IPS-18a (cell line): ENCODE data around the gene ZBTB9.

Experiments
- H3K27ac ChIP-seq: one replicate; pipeline ENCODE4 v1.5.1; 2013; ENCODE audit warnings: low read length
- H3K27me3 ChIP-seq: one replicate; pipeline ENCODE4 v1.6.1; 2013; ENCODE audit warnings: mild to moderate bottlenecking, low read length; ENCODE audit not compliant: control insufficient read depth, insufficient read depth
- H3K36me3 ChIP-seq: one replicate; pipeline ENCODE4 v1.6.1; 2013; ENCODE audit warnings: low read depth, low read length; ENCODE audit not compliant: control insufficient read depth
- H3K4me1 ChIP-seq: one replicate; pipeline ENCODE4 v1.6.1; 2013; ENCODE audit warnings: low read depth, low read length; ENCODE audit not compliant: control insufficient read depth
- H3K4me3 ChIP-seq: one replicate; pipeline ENCODE4 v1.5.1; 2013; ENCODE audit warnings: low read length
- H3K9ac ChIP-seq: one replicate; pipeline ENCODE4 v1.6.1; 2013; ENCODE audit warnings: mild to moderate bottlenecking, low read length, moderate library complexity
- H3K9me3 ChIP-seq: one replicate; pipeline ENCODE4 v1.6.1; 2013; ENCODE audit warnings: low read depth, low read length; ENCODE audit not compliant: control insufficient read depth

Gene ZBTB9

GRCh38 chr6:33441457-33441856, 12.9 kb upstream of the ZBTB9 start:
- no peaks in the 10 kb centered on the region for H3K27me3 ChIP-seq
- peaks cover 95% of the 10 kb centered on the region for H3K36me3 ChIP-seq
- no peak overlapping the region for H3K9ac ChIP-seq
- H3K4me3 ChIP-seq = no peak overlapping the region
- no peak overlapping the region for H3K27ac ChIP-seq
- no peaks in the 10 kb centered on the region for H3K4me1 ChIP-seq
- H3K9me3 ChIP-seq = no peaks in the 10 kb centered on the region

DNA sequence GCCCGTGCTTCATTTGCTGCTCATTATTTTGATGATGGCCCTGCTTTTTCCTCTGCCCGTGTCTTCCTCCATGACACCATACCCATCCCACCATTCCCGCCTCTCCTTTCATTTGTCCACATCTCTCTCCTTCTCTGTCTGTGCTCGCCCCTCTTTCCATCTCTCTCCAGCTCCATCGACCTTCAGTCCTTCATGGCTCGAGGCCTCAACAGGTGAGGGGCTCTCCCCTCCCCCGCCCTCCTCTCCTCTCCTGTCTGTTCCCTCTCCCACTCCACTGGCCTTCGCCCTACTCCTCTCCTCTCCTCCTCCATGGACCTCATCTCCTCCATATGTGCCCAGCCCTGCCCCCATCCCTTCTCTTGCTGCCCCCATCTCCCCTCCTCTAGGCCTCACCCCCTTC, 12.1 kb upstream of the ZBTB9 start:
- Histone ChIP-seq H3K27ac (no peak overlapping the region), H3K9ac (no peak overlapping the region), H3K4me3 (no peak overlapping the region), H3K9me3 (no peaks in the 10 kb centered on the region), H3K27me3 (no peaks in the 10 kb centered on the region), H3K4me1 (no peaks in the 10 kb centered on the region), H3K36me3 (peaks cover 95% of the 10 kb centered on the region)

GRCh38 chr6:33443025-33443424, 11.4 kb upstream of the ZBTB9 start:
- Histone ChIP-seq H3K4me3 (no peak overlapping the region), H3K9ac (no peak overlapping the region), H3K9me3 (no peaks in the 10 kb centered on the region), H3K4me1 (no peaks in the 10 kb centered on the region), H3K27ac (no peak overlapping the region), H3K36me3 (peaks cover 95% of the 10 kb centered on the region), H3K27me3 (no peaks in the 10 kb centered on the region)

GRCh38 chr6:33443619-33444504, 10.5 kb upstream of the ZBTB9 start:
- Histone ChIP-seq H3K36me3 (peaks cover 95% of the 10 kb centered on the region), H3K4me3 (no peak overlapping the region), H3K27ac (no peak overlapping the region), H3K9ac (no peak overlapping the region), H3K27me3 (no peaks in the 10 kb centered on the region), H3K9me3 (no peaks in the 10 kb centered on the region), H3K4me1 (no peaks in the 10 kb centered on the region)

DNA sequence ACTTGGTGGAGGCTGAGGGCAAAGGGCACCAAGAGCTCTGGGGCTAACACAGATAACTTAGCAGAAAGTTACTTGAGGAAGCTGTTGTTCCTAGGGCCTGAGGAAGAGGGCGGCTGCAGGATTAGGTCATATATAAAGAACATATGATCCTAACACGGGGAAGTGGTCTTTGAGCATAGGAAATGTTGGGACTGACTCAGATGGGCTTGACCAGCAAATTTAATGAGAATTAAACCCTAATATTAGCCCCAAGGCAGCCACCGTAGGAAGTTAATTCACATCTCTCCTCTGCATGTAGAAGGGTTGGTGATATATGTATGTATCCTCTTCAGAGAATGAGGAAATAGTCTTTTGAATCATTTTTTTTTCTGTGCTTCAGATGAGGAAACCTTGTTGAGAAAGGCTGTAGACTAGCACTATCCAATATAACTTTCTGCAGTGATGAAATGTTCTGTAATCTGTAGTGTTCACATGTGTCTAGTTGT, 9.2 kb upstream of the ZBTB9 start:
- no peak overlapping the region for H3K9ac ChIP-seq
- H3K9me3 ChIP-seq = no peaks in the 10 kb centered on the region
- H3K27ac ChIP-seq = no peak overlapping the region
- H3K36me3 ChIP-seq = peaks cover 99% of the 10 kb centered on the region
- no peaks in the 10 kb centered on the region for H3K27me3 ChIP-seq
- no peaks in the 10 kb centered on the region for H3K4me1 ChIP-seq
- no peak overlapping the region for H3K4me3 ChIP-seq

- Histone ChIP-seq H3K4me1 (no peaks in the 10 kb centered on the region), H3K4me3 (no peak overlapping the region), H3K9me3 (no peaks in the 10 kb centered on the region), H3K27me3 (no peaks in the 10 kb centered on the region), H3K27ac (no peak overlapping the region), H3K36me3 (peaks cover 90% of the 10 kb centered on the region), H3K9ac (no peak overlapping the region)
These were observed 8.0 kb upstream of the ZBTB9 start for GRCh38 chr6:33446356-33446755.

DNA sequence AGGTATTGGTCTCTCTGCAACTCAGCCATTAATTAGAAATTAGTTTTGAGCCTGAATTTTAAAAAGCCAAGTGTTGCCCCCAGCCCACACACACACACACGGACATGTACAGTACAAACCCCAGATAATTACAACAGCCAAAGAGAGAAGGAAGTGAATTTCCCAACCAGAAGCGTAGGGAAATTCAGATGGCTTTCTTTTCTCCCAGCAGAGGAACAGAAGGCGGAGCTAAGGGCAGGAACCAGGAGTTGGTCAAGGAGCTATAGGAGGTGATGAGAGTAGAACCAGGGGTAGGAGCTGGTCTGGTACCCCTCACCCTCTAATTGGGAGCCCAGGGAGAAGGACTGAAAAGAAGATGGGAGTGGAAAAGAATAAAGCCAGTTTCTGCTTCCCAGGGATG, 3.9 kb upstream of the ZBTB9 start:
- no peaks in the 10 kb centered on the region for H3K4me1 ChIP-seq
- H3K36me3 ChIP-seq = peaks cover 50% of the 10 kb centered on the region
- H3K9ac ChIP-seq = no peak overlapping the region
- H3K4me3 ChIP-seq = no peak overlapping the region
- no peaks in the 10 kb centered on the region for H3K9me3 ChIP-seq
- no peaks in the 10 kb centered on the region for H3K27me3 ChIP-seq
- no peak overlapping the region for H3K27ac ChIP-seq

DNA sequence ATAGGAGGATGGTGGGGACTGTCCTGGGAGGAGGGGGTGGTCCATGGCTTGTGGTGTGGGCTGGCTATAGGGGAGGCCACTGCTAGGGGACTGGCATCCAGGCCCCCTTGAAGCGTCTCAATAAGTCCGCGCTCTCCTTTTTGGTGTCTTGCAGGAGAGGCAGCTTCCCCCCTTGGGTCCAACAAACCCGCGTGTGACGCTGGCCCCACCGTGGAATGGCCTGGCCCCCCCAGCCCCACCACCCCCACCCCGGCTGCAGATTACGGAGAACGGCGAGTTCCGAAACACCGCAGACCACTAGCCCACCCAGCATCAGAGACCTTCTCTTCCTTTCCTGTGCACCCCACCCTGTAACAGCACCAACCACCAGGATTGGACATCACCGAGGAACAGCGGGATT, 2.8 kb upstream of the ZBTB9 start:
- Histone ChIP-seq H3K4me1 (no peaks in the 10 kb centered on the region), H3K4me3 (no peak overlapping the region), H3K36me3 (peaks cover 51% of the 10 kb centered on the region), H3K27ac (no peak overlapping the region), H3K9me3 (no peaks in the 10 kb centered on the region), H3K27me3 (no peaks in the 10 kb centered on the region), H3K9ac (no peak overlapping the region)

- Histone ChIP-seq H3K4me3 (no peak overlapping the region), H3K4me1 (no peaks in the 10 kb centered on the region), H3K27ac (no peak overlapping the region), H3K36me3 (peaks cover 42% of the 10 kb centered on the region), H3K27me3 (no peaks in the 10 kb centered on the region), H3K9ac (no peak overlapping the region), H3K9me3 (no peaks in the 10 kb centered on the region)
These were observed 1.9 kb upstream of the ZBTB9 start for GRCh38 chr6:33452496-33452895.

DNA sequence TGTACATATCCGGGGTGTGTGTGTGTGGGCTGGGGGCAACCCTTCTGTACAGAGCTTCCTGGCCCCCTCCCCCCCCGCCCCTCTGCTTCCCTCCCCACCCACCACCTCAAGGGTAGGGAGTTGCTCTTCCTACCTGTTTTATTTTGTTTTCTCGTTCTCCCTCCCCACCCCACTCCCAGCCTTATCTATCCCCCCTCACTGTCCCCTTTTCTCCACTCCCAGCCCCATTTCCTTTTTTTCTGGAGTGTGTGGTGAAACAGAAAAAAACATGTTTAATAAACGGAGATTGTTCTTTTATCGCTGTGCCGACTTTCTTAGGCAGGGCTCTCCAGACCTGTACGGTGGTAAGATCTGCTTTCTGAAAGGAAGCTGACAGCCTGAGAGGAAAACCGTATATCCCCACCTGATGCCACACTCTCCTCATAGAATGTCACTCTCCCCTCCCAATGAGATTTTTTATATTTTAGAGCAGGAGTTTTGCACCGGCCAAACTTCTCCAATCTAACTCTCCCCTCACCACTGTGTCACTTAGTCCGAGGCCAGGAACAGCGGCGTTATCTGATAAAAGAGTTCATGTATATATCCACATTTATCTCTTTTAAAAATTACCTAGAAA, 875 bp upstream of the ZBTB9 start:
- Histone ChIP-seq H3K9ac (peak overlapping the region; percentile 82), H3K27ac (peak overlapping the region; percentile 25), H3K4me1 (no peaks in the 10 kb centered on the region), H3K27me3 (no peaks in the 10 kb centered on the region), H3K4me3 (peak overlapping the region; percentile 80), H3K36me3 (peaks cover 32% of the 10 kb centered on the region), H3K9me3 (no peaks in the 10 kb centered on the region)

DNA sequence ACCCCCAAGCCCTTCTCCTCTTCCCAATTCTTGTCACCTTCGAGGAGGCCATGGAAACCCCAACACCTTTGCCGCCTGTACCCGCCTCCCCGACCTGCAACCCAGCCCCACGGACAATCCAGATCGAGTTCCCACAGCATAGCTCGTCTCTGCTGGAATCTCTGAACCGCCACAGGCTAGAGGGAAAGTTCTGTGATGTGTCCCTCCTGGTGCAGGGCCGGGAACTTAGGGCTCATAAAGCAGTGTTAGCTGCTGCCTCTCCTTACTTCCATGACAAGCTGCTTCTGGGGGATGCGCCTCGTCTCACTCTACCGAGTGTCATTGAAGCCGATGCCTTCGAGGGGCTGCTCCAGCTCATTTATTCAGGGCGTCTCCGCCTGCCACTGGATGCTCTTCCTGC, 675 bp downstream of the ZBTB9 start:
- H3K9ac ChIP-seq = peak overlapping the region; percentile 82
- peak overlapping the region; percentile 80 for H3K4me3 ChIP-seq
- no peaks in the 10 kb centered on the region for H3K27me3 ChIP-seq
- no peak overlapping the region for H3K27ac ChIP-seq
- peaks cover 16% of the 10 kb centered on the region for H3K36me3 ChIP-seq
- H3K9me3 ChIP-seq = no peaks in the 10 kb centered on the region
- no peaks in the 10 kb centered on the region for H3K4me1 ChIP-seq

DNA sequence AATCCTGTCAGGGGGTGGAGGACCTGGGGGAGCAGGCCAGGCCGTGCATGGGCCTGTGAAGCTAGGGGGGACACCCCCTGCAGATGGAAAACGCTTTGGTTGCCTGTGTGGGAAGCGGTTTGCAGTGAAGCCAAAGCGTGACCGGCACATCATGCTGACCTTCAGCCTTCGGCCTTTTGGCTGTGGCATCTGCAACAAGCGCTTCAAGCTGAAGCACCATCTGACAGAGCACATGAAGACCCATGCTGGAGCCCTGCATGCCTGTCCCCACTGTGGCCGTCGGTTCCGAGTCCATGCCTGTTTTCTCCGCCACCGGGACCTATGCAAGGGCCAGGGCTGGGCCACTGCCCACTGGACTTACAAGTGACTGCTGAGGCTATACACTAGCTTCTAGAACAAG, 1.8 kb downstream of the ZBTB9 start:
- no peaks in the 10 kb centered on the region for H3K9me3 ChIP-seq
- H3K4me3 ChIP-seq = no peak overlapping the region
- H3K27me3 ChIP-seq = no peaks in the 10 kb centered on the region
- H3K27ac ChIP-seq = no peak overlapping the region
- no peaks in the 10 kb centered on the region for H3K4me1 ChIP-seq
- H3K36me3 ChIP-seq = peaks cover 13% of the 10 kb centered on the region
- H3K9ac ChIP-seq = no peak overlapping the region
